ENCODE results near the gene MARCHF10. TPM values are rescaled to one million over a fixed set of nuclear protein-coding genes. Genes with fewer than 3 reads are reported as not detected.
"Not testable (repeated sequence)": the region's sequence is repeated elsewhere in the genome, so short reads cannot be mapped to it uniquely, and the experiment has no call there.

The MARCHF10 gene
- total RNA-seq, 2 experiments from 2014 or later = not detected

DNA sequence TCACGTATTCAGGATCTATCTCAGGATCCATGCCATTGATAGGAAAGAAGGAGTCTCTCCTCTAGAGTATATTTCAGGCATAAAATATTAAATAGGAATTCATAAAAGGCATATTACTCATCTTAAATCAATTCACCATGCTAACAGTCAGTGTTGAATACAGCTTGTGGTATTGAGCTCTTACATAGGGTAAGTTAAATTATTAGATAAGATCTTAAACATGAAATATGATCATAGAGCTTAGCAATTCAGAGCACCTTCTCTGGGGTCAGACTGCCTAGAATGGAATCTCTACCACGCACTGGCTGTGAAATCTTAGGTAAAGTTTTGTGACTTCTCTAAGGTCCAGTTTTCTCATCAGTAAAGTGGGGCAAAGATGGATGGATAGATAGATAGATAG, 20.7 kb downstream of the MARCHF10 start:
- POLR2A ChIA-PET = interaction anchor here (0.6 kb wide), 1 partner anchor 55 kb away, joined by 3 read pairs; no protein-coding TSS in a partner anchor
- Histone ChIP-seq H3K9me3 (ENCODE audit: low read length) (no peaks in the 10 kb centered on the region), H3K4me3 (ENCODE audit: low read depth, low read length, poor library complexity, severe bottlenecking) (no peak overlapping the region), H2AFZ (ENCODE audit: low read length) (no peak overlapping the region), H3K4me2 (ENCODE audit: low read length) (no peak overlapping the region), H3K4me1 (ENCODE audit: insufficient read depth, low read length, poor library complexity, severe bottlenecking) (no peaks in the 10 kb centered on the region), H3K79me2 (ENCODE audit: insufficient read depth, low read depth, low read length) (no peaks in the 10 kb centered on the region), H3K36me3 (ENCODE audit: insufficient read depth, low read length) (no peaks in the 10 kb centered on the region), H3K27ac (ENCODE audit: low read depth, low read length, poor library complexity, severe bottlenecking) (no peak overlapping the region), H4K20me1 (ENCODE audit: insufficient read depth, low read length) (no peaks in the 10 kb centered on the region), H3K9me2 (ENCODE audit: insufficient read depth, low read length) (no peaks in the 10 kb centered on the region)
- TF ChIP-seq EZH2phosphoT487 (IDR thresholded peaks at IDR 0.05; ENCODE audit: borderline replicate concordance, low read depth, low read length) = no peak
- TF ChIP-seq, protein P1, sequence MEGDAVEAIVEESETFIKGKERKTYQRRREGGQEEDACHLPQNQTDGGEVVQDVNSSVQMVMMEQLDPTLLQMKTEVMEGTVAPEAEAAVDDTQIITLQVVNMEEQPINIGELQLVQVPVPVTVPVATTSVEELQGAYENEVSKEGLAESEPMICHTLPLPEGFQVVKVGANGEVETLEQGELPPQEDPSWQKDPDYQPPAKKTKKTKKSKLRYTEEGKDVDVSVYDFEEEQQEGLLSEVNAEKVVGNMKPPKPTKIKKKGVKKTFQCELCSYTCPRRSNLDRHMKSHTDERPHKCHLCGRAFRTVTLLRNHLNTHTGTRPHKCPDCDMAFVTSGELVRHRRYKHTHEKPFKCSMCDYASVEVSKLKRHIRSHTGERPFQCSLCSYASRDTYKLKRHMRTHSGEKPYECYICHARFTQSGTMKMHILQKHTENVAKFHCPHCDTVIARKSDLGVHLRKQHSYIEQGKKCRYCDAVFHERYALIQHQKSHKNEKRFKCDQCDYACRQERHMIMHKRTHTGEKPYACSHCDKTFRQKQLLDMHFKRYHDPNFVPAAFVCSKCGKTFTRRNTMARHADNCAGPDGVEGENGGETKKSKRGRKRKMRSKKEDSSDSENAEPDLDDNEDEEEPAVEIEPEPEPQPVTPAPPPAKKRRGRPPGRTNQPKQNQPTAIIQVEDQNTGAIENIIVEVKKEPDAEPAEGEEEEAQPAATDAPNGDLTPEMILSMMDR (conservative IDR thresholded peaks at IDR 0.05; ENCODE audit: low read length) = no peak
- no TSS peak for BruUV-seq (replicated peaks)
- CTCF ChIA-PET (ENCODE audit: unreplicated experiment) = no interaction called here
- no peak for DNase-seq (ENCODE audit: low spot score)
- intact Hi-C loops (cut with micrococcal nuclease; ENCODE audit: unreplicated experiment) = no loop called here

DNA sequence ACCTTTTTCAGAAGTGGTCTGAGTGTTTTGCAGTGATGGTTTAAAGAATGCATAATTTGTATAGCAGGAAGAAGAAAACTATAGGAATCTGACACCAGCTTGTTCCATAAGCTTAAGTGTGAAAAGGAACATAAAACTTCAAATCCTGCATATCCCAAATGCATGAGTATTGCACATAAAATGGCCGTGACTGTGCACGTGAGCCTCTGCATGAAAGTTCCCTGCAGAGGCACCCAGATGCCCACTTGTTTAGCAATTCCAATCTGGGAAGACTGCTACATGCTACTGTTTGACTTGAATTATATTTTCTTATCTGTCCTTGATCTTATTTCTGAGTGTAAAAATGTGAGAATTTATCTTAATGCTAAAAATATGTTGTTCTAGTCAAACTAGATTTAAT, 21.5 kb downstream of the MARCHF10 start:
- H3K79me2 ChIP-seq (ENCODE audit: insufficient read depth, low read depth, low read length) = no peaks in the 10 kb centered on the region
- BruUV-seq (replicated peaks) = no TSS peak
- no peak overlapping the region for H2AFZ ChIP-seq (ENCODE audit: low read length)
- no peaks in the 10 kb centered on the region for H3K4me1 ChIP-seq (ENCODE audit: insufficient read depth, low read length, poor library complexity, severe bottlenecking)
- H3K9me2 ChIP-seq (ENCODE audit: insufficient read depth, low read length) = no peaks in the 10 kb centered on the region
- H3K4me2 ChIP-seq (ENCODE audit: low read length) = no peak overlapping the region
- no peak for DNase-seq (ENCODE audit: low spot score)
- CTCF ChIA-PET (ENCODE audit: unreplicated experiment) = no interaction called here
- TF ChIP-seq, protein P1 (conservative IDR thresholded peaks at IDR 0.05; ENCODE audit: low read length) = no peak
- TF ChIP-seq EZH2phosphoT487 (IDR thresholded peaks at IDR 0.05; ENCODE audit: borderline replicate concordance, low read depth, low read length) = no peak
- no peaks in the 10 kb centered on the region for H3K36me3 ChIP-seq (ENCODE audit: insufficient read depth, low read length)
- no peaks in the 10 kb centered on the region for H3K9me3 ChIP-seq (ENCODE audit: low read length)
- intact Hi-C loops (cut with micrococcal nuclease; ENCODE audit: unreplicated experiment) = no loop called here
- POLR2A ChIA-PET = no interaction called here
- H3K27ac ChIP-seq (ENCODE audit: low read depth, low read length, poor library complexity, severe bottlenecking) = no peak overlapping the region
- H4K20me1 ChIP-seq (ENCODE audit: insufficient read depth, low read length) = no peaks in the 10 kb centered on the region
- H3K4me3 ChIP-seq (ENCODE audit: low read depth, low read length, poor library complexity, severe bottlenecking) = no peak overlapping the region

DNA sequence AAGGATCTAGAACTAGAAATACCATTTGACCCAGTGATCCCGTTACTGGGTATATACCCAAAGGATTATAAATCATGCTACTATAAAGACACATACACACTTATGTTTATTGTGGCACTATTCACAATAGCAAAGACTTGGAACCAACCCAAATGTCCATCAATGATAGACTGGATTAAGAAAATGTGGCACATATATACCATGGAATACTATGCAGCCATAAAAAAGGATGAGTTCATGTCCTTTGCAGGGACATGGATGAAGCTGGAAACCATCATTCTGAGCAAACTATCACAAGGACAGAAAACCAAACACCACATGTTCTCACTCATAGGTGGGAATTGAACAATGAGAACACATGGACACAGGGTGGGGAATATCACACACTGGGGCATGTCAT, 22.1 kb downstream of the MARCHF10 start:
- H3K27ac ChIP-seq (ENCODE audit: low read depth, low read length, poor library complexity, severe bottlenecking); intact Hi-C loops (cut with micrococcal nuclease; ENCODE audit: unreplicated experiment); H3K36me3 ChIP-seq (ENCODE audit: insufficient read depth, low read length); H3K4me2 ChIP-seq (ENCODE audit: low read length); H4K20me1 ChIP-seq (ENCODE audit: insufficient read depth, low read length); DNase-seq (ENCODE audit: low spot score); CTCF ChIA-PET (ENCODE audit: unreplicated experiment); H3K9me3 ChIP-seq (ENCODE audit: low read length); H3K9me2 ChIP-seq (ENCODE audit: insufficient read depth, low read length); BruUV-seq (replicated peaks); H3K4me1 ChIP-seq (ENCODE audit: insufficient read depth, low read length, poor library complexity, severe bottlenecking); H3K4me3 ChIP-seq (ENCODE audit: low read depth, low read length, poor library complexity, severe bottlenecking); H2AFZ ChIP-seq (ENCODE audit: low read length); H3K79me2 ChIP-seq (ENCODE audit: insufficient read depth, low read depth, low read length); POLR2A ChIA-PET: not testable (repeated sequence)
